K562 (cell line): Measurements from ENCODE around the gene ATP5F1D. TPM values are rescaled to one million over a fixed set of nuclear protein-coding genes. Genes with fewer than 3 reads are reported as not detected.
A peak's percentile ranks its signal among the peaks of the same experiment; 100 is the strongest.

ENCODE experiments used
- CREB3 ChIP-seq: fragments of 450-650 bp; conservative IDR thresholded peaks from 2 replicates; pipeline ENCODE4 v1.6.1; 2016; ENCODE audit warnings: missing genetic modification characterization, low read depth, mild to moderate bottlenecking, missing compliant biosample characterization, moderate library complexity
- CTBP1 ChIP-seq: fragments of 450-650 bp; IDR thresholded peaks from 2 replicates; pipeline ENCODE4 v1.6.1; 2016; ENCODE audit warnings: borderline replicate concordance
- FOXK2 ChIP-seq, 2 experiments: fragments of 450-650 bp; IDR thresholded peaks in 1 of 2; conservative IDR thresholded peaks in 1 of 2; 2 replicates each; pipeline ENCODE4 v1.6.1; 2016; ENCODE audit warnings: low read depth in 2 of 2, mild to moderate bottlenecking in 1 of 2
- GTF2A2 ChIP-seq: IDR thresholded peaks from 2 replicates; pipeline ENCODE4 v1.6.1; 2016; ENCODE audit warnings: mild to moderate bottlenecking, missing genetic modification characterization, missing compliant biosample characterization
- HNRNPL ChIP-seq: fragments of 200-400 bp; formaldehyde crosslinking; IDR thresholded peaks from 2 replicates; pipeline ENCODE4 v1.6.1; 2017; ENCODE audit warnings: low read depth, mild to moderate bottlenecking, low read length
- MNT ChIP-seq, 2 experiments: fragments of 450-650 bp; conservative IDR thresholded peaks; 2 replicates each; pipeline ENCODE4 v1.6.1; 2017; ENCODE audit warnings: mild to moderate bottlenecking in 2 of 2, moderate library complexity in 2 of 2
- PBX2 ChIP-seq, 2 experiments: IDR thresholded peaks in 1 of 2; conservative IDR thresholded peaks in 1 of 2; 2 replicates each; pipeline ENCODE4 v1.6.1; 2016; ENCODE audit warnings: low read depth in 2 of 2, mild to moderate bottlenecking in 1 of 2, missing compliant biosample characterization in 1 of 2, missing genetic modification characterization in 1 of 2, moderate library complexity in 1 of 2
- RBBP5 ChIP-seq: fragments of 200-600 bp; sonication (generic); IDR thresholded peaks from 2 replicates; pipeline ENCODE4 v1.6.1; 2012; ENCODE audit warnings: borderline replicate concordance, mild to moderate bottlenecking, low read length, control low read depth, inconsistent platforms; ENCODE audit not compliant: insufficient read depth, poor library complexity, severe bottlenecking
- SUPT5H ChIP-seq: fragments of 450-650 bp; IDR thresholded peaks from 2 replicates; pipeline ENCODE4 v1.6.1; 2016
- ZBTB7A ChIP-seq: IDR thresholded peaks from 2 replicates; pipeline ENCODE4 v1.6.1; 2011; ENCODE audit warnings: low read depth, mild to moderate bottlenecking, low read length, moderate library complexity, borderline replicate concordance; ENCODE audit not compliant: control insufficient read depth
- ZNF586 ChIP-seq: fragments of 450-650 bp; formaldehyde crosslinking; conservative IDR thresholded peaks from 2 replicates; pipeline ENCODE4 v1.4.0; 2020; ENCODE audit warnings: mild to moderate bottlenecking, moderate library complexity
- polyA plus RNA-seq, 8 experiments: library from polyadenylated mRNA; depleted of rRNA in 4 of 8; stranded (reverse) in 5 of 8; unstranded in 3 of 8; fragments of >200 nt; fragmentation: Nextera tagmentation in 2 of 8; fragmentation: Illumina TruSeq in 1 of 8; extraction: Ambion mirVana in 2 of 8; extraction: Trizol in 1 of 8; gene quantifications; 2 replicates each; pipeline versions ENCODE4 v1.2.1 to v1.2.3, GENCODE V29; 2011 to 2014; ENCODE audit warnings: inconsistent platforms in 1 of 8, missing spikeins in 1 of 8
- total RNA-seq, 7 experiments: library from RNA; depleted of rRNA in 6 of 7; stranded (reverse); fragments of >200 nt in 6 of 7; fragmentation: Illumina TruSeq in 2 of 7; extraction: Trizol in 2 of 7; gene quantifications; 2 replicates each; pipeline versions ENCODE4 v1.2.1 to v1.2.3, GENCODE V29; 2011 to 2021; ENCODE audit warnings: low replicate concordance in 1 of 7

Gene ATP5F1D
- total and polyA plus RNA-seq, 9 of the 15 experiments (the other 6 are each of a cell fraction or from before 2014, with no cell fraction given): 3.9 to 409 (median 36.8) TPM

GRCh38 chr19:1205114-1206099, 36.1 kb upstream of the ATP5F1D start, which contains the start of gene STK11 (continued):
- TF ChIP-seq PBX2 (CRISPR knock-in tag; IDR thresholded peaks at IDR 0.05; ENCODE audit: low read depth): peak; percentile 88
- TF ChIP-seq PBX2 (tag; conservative IDR thresholded peaks at IDR 0.05; ENCODE audit: low read depth): peak; percentile 95
- TF ChIP-seq ZBTB7A: peak; percentile 98
- peak; percentile 95; the same call in 1 of the 2 replicates for TF ChIP-seq HNRNPL
- TF ChIP-seq CREB3 (tag): 0 out of 2 replicates have a peak, but pooled peaks have one; percentile 56
- 0 out of 2 replicates have a peak, but pooled peaks have one; percentile 11 for TF ChIP-seq ZNF586 (CRISPR knock-in tag)
- TF ChIP-seq FOXK2 (conservative IDR thresholded peaks at IDR 0.05 in 1 of 2, IDR thresholded peaks at IDR 0.05 in 1 of 2; ENCODE audit: low read depth in 2 of 2): peak; percentile 76 to 85
- TF ChIP-seq RBBP5: peak; percentile 78
- TF ChIP-seq MNT (conservative IDR thresholded peaks at IDR 0.05): peak; percentile 68 to 87
- peak; percentile 74 for TF ChIP-seq CTBP1
- TF ChIP-seq GTF2A2 (tag): no peak
- TF ChIP-seq SUPT5H: peak; percentile 34; the same call in 1 of the 2 replicates
